ENCODE data around the gene HCFC2. TPM values are rescaled to one million over a fixed set of nuclear protein-coding genes. Genes with fewer than 3 reads are reported as not detected.

Gene HCFC2
- total RNA-seq, 2 experiments from 2014 or later, result 11.2 to 15.1 TPM

DNA sequence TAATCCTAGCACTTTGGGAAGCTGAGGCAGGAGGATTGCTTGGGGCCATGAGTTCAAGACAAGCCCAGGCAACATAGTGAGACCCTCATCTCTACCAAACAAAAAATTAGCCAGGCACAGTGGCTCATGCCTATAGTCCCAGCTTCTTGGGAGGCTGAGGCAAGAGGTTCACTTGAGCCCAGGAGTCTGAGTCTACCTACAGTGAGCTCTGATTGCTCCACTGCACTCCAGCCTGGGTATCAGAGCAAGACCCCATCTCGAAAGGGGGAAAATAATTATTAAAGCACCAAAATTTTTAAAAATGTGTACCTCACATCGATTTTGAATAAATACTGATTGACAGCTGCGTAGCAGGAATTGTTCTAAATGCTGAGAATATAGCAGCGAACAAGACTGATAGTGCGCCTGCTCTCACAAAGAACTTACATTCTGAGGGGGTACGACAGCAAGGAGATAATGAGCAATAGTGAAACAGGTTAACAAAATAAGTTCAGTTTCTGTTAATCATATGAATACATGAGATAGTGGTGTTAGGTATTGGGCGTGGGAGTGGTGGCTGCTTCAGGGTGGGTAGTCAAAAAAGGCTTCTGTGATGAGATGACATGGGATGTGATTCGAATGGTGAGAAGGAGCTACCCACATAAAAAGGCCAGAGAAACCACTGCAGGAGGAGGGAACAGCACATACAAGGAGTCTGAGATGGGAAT lies 19.6 kb downstream of the HCFC2 start:
- peaks cover 86% of the 10 kb centered on the region for H3K36me3 Mint-ChIP-seq (ENCODE audit: low read depth)
- Histone ChIP-seq H3K4me1 (ENCODE audit: insufficient read depth, low read length) (no peaks in the 10 kb centered on the region), H3K36me3 (ENCODE audit: insufficient read depth, low read length) (peaks cover 68% of the 10 kb centered on the region), H3K27ac (ENCODE audit: low read depth in 1 of 2, low read length in 2 of 2) (no peak overlapping the region), H3K4me3 (ENCODE audit: low read length) (no peak overlapping the region), H3K27me3 (ENCODE audit: control insufficient read depth in 1 of 2, insufficient read depth in 2 of 2, low read length in 2 of 2) (no peaks in the 10 kb centered on the region), H3K9me3 (ENCODE audit: control insufficient read depth in 1 of 2, insufficient read depth in 1 of 2, low read length in 2 of 2) (no peaks in the 10 kb centered on the region)
- H3K9me3 Mint-ChIP-seq, result no peaks in the 10 kb centered on the region
- TF ChIP-seq CTCF (IDR thresholded peaks at IDR 0.05), result no peak
- POLR2A ChIA-PET, result no interaction called here
- CTCF ChIA-PET, result interaction anchor here (1.0 to 1.4 kb wide), 2 partner anchors 13 to 26 kb away, joined by 3 to 5 read pairs; no protein-coding TSS in a partner anchor
- H3K27me3 Mint-ChIP-seq, result no peaks in the 10 kb centered on the region
- intact Hi-C loops (cut with DNase I, micrococcal nuclease), result no loop called here
- H3K27ac Mint-ChIP-seq, result no peak overlapping the region
- no peak overlapping the region for H3K4me3 Mint-ChIP-seq
- ATAC-seq (ENCODE audit: poor library complexity) (no peak), DNase-seq (no peak)
- peaks cover 5% of the 10 kb centered on the region for H3K4me1 Mint-ChIP-seq (ENCODE audit: low read depth)

GRCh38 chr12:104090685-104091084 lies 26.4 kb downstream of the HCFC2 start:
- H3K36me3 Mint-ChIP-seq (ENCODE audit: low read depth), result peaks cover 86% of the 10 kb centered on the region
- no peaks in the 10 kb centered on the region for H3K4me1 Mint-ChIP-seq (ENCODE audit: low read depth)
- DNase-seq, result no peak
- H3K4me1 ChIP-seq (ENCODE audit: insufficient read depth, low read length), result no peaks in the 10 kb centered on the region
- no peak overlapping the region for H3K4me3 Mint-ChIP-seq
- intact Hi-C loops (cut with DNase I, micrococcal nuclease), result no loop called here
- H3K27ac ChIP-seq (ENCODE audit: low read depth in 1 of 2, low read length in 2 of 2), result no peak overlapping the region
- no peak overlapping the region for H3K4me3 ChIP-seq (ENCODE audit: low read length)
- ATAC-seq (ENCODE audit: poor library complexity), result no peak
- peaks cover 68% of the 10 kb centered on the region for H3K36me3 ChIP-seq (ENCODE audit: insufficient read depth, low read length)
- ChIA-PET CTCF (no interaction called here), POLR2A (no interaction called here)
- no peaks in the 10 kb centered on the region for H3K27me3 ChIP-seq (ENCODE audit: control insufficient read depth in 1 of 2, insufficient read depth in 2 of 2, low read length in 2 of 2)
- H3K27ac Mint-ChIP-seq, result no peak overlapping the region
- H3K9me3 ChIP-seq (ENCODE audit: control insufficient read depth in 1 of 2, insufficient read depth in 1 of 2, low read length in 2 of 2), result no peaks in the 10 kb centered on the region
- H3K27me3 Mint-ChIP-seq, result no peaks in the 10 kb centered on the region
- no peaks in the 10 kb centered on the region for H3K9me3 Mint-ChIP-seq
- no peak for TF ChIP-seq CTCF (IDR thresholded peaks at IDR 0.05)

- Mint-ChIP-seq H3K27me3 (no peaks in the 10 kb centered on the region), H3K4me3 (no peak overlapping the region), H3K27ac (no peak overlapping the region), H3K4me1 (ENCODE audit: low read depth) (no peaks in the 10 kb centered on the region), H3K9me3 (no peaks in the 10 kb centered on the region), H3K36me3 (ENCODE audit: low read depth) (peaks cover 82% of the 10 kb centered on the region)
- H3K36me3 ChIP-seq (ENCODE audit: insufficient read depth, low read length), result peaks cover 69% of the 10 kb centered on the region
- no peaks in the 10 kb centered on the region for H3K9me3 ChIP-seq (ENCODE audit: control insufficient read depth in 1 of 2, insufficient read depth in 1 of 2, low read length in 2 of 2)
- no peak for DNase-seq
- H3K27ac ChIP-seq (ENCODE audit: low read depth in 1 of 2, low read length in 2 of 2), result no peak overlapping the region
- H3K4me3 ChIP-seq (ENCODE audit: low read length), result no peak overlapping the region
- ATAC-seq (ENCODE audit: poor library complexity), result no peak
- ChIA-PET CTCF (no interaction called here), POLR2A (no interaction called here)
- TF ChIP-seq CTCF (IDR thresholded peaks at IDR 0.05), result no peak
- intact Hi-C loops (cut with DNase I, micrococcal nuclease), result no loop called here
- H3K4me1 ChIP-seq (ENCODE audit: insufficient read depth, low read length), result no peaks in the 10 kb centered on the region
- H3K27me3 ChIP-seq (ENCODE audit: control insufficient read depth in 1 of 2, insufficient read depth in 2 of 2, low read length in 2 of 2), result no peaks in the 10 kb centered on the region
Measured at GRCh38 chr12:104091136-104091535, 26.8 kb downstream of the HCFC2 start.

Measured in CD4-positive, alpha-beta T cell (primary cell).